Body of pancreas (tissue), 4 donors: ENCODE results near the gene MFSD11.
"Not testable (repeated sequence)": the region's sequence is repeated elsewhere in the genome, so short reads cannot be mapped to it uniquely, and the experiment has no call there.

Experiments used
- POLR2A ChIP-seq, 3 donors: fragments of 450-650 bp; IDR thresholded peaks; one replicate each; pipeline ENCODE4 v1.6.1; 2016; ENCODE audit warnings: antibody characterized with exemption in 3 of 3, mild to moderate bottlenecking in 2 of 3
- TF ChIP-seq, protein P1 (sequence below), 7 experiments: fragments of 450-650 bp in 4 of 7; fragments of 200-600 bp in 3 of 7; sonication (generic) in 3 of 7; IDR thresholded peaks; one replicate each; pipeline ENCODE4 v1.5.1; 2016 to 2019; ENCODE audit warnings: antibody characterized with exemption in 7 of 7

DNA sequence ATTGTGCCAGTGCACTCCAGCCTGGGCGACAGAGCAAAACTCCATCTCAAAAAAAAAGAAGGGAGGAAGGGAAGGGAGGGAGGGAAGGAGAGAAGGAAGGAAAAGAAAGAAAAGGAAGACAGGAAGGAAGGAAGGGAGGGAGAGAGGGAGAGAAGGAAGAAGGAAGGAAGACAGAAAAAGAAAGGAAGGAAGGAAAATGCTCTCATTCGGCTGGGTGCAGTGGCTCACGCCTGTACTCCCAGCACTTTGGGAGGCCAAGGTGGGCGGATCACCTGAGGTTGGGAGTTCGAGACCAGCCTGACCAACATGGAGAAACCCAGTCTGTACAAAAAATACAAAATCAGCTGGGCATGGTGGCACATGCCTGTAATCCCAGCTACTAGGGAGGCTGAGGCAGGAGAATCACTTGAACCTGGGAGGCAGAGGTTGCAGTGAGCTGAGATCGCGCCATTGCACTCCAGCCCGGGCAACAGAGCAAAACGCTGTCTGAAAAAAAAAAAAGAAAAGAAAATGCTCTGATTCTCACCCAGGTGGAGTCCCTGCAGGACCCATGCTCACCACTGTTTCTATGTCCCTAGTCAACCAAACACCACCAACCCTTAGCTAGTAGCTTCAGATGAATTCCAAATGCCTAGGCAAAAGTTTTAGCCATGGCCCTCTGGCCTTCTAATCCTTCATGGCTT, 78.1 kb downstream of the MFSD11 start:
- TF ChIP-seq, protein P1, sequence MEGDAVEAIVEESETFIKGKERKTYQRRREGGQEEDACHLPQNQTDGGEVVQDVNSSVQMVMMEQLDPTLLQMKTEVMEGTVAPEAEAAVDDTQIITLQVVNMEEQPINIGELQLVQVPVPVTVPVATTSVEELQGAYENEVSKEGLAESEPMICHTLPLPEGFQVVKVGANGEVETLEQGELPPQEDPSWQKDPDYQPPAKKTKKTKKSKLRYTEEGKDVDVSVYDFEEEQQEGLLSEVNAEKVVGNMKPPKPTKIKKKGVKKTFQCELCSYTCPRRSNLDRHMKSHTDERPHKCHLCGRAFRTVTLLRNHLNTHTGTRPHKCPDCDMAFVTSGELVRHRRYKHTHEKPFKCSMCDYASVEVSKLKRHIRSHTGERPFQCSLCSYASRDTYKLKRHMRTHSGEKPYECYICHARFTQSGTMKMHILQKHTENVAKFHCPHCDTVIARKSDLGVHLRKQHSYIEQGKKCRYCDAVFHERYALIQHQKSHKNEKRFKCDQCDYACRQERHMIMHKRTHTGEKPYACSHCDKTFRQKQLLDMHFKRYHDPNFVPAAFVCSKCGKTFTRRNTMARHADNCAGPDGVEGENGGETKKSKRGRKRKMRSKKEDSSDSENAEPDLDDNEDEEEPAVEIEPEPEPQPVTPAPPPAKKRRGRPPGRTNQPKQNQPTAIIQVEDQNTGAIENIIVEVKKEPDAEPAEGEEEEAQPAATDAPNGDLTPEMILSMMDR (IDR thresholded peaks at IDR 0.05), result not testable (repeated sequence)
- not testable (repeated sequence) for TF ChIP-seq POLR2A (IDR thresholded peaks at IDR 0.05)
